Renal pelvis (tissue), 4 donors: ENCODE results near the gene PLCB1. TPM values are rescaled to one million over a fixed set of nuclear protein-coding genes. Genes with fewer than 3 reads are reported as not detected.
A peak's percentile ranks its signal among the peaks of the same experiment; 100 is the strongest.

Experiments used
- DNase-seq: peaks from one replicate; pipeline ENCODE4 v3.0.0-alpha.2; 2013
- polyA plus RNA-seq, 3 donors: library from polyadenylated mRNA; unstranded; fragments of 120-200 nt; gene quantifications; one replicate each; pipeline ENCODE4 v1.2.1, GENCODE V29; 2013; ENCODE audit not compliant: insufficient read length in 3 of 3

Gene PLCB1
- polyA plus RNA-seq, 3 donors, result 35.7 to 37.7 (median 36.9) TPM

GRCh38 chr20:8867038-8867740 is 735.1 kb downstream of the PLCB1 start:
- no peak for DNase-seq

GRCh38 chr20:8870652-8871051 is 738.6 kb downstream of the PLCB1 start:
- DNase-seq, result no peak

DNA sequence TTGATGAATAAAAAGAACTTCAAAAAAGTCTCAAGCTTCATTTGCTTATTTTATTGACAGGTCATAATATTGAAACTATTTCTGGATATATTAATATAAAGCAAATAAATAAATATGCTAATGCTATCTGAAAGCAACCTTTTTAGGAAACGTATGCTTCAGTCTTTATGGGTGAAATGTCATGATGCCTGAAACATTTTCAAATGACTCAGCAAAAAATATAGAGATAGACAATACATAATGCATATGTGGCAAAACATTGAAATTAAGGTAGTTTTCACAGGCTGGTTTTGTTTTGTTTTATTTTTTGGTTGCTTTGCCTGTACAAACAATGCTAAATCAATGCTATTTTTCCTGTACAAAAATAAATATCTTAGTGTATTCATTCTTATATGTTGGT is 742.4 kb downstream of the PLCB1 start:
- DNase-seq, result no peak

GRCh38 chr20:8875586-8875985 is 743.5 kb downstream of the PLCB1 start:
- DNase-seq, result no peak

DNA sequence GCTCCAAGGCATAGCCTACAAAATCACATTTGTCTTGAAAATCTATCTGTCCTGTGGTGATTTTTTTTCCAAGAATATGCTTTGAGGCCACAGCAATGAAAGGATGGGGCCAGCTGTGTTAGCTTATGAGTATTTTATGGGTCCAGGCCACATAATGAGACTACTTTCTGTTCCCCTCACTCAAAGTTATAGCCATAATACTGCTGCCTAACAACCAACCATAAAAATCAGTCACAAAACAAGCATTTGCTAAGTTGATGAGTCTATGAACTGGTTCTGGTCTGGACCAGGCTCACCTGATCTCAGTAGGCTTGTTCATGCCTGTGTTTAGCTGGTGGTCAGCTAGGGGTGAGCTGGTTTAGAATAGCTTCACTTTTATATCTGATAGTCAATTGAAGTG is 744.3 kb downstream of the PLCB1 start:
- peak; percentile 31 for DNase-seq

DNA sequence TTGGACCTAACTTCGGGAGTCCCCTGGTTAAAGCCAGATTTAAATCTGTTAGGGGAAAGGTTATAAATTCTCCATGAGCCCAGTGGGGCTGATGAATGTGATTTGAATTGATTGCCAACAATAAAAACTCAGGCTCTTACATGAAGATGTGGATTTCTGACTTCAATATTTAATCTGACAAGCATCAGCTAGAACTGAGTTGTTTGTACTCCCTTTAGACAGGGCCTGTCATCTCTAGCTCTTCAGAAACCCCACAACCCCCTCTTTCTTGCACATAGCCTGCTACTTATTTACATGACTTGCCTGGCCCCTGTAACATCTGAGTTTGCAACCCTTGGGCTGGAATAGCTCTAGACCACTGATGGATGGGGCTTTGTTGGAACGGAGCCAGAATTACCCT is 745.2 kb downstream of the PLCB1 start:
- no peak for DNase-seq

- DNase-seq, result no peak
Measured at GRCh38 chr20:8879669-8880068, 747.6 kb downstream of the PLCB1 start.

DNA sequence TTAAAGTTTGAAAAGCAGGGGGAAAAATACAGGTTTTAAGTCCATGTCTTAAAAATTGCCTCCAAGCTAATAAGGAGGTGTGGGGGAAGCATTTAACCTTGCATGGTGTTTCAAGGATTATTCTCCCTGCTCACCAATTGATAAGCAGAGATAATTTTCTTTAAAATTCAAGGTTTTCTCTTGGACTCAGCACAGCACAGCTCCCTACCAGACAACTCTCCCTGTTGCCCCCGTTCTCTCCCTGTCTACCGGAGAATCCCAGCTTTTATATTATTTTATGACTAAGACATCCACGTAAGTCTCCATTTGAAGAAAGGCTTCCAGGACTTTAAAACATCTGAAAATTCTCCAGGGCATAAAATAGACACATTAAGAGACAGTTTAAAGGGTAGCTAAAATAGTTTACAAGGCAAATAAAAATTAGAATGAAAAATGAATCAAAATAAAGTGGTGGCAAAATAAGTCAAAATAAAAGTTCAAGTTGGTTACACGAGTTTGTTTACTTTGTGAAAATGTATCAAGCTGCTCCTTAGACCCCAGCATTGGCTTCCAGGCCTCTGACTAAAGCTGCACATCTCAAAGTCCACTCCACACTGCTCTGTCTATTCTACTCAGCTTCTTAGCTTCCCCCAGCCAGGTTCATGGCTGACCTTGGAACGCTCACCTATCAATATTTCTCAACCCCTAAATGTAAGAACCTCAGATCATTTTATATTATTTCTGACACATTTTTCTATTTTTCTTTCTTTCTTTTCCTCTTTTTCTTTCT is 748.2 kb downstream of the PLCB1 start:
- no peak for DNase-seq

DNA sequence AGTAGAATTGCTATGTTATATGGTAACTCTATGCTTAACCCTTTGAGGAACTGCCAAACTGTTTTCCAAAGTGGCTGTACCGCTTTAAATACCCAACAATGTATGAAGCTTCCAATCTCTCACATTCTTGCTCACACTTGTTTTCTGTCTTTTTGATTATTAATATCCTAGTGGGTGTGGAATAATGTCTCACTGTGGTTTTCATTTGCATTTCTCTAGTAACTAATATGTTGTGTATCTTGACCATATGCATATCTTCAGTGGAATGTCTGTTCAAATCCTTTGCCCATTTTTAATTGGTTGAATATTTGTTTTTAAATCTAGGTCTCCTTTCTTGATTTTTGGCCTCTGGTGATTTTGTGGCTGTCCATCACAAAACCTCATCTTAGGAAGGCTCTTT is 759.0 kb downstream of the PLCB1 start:
- no peak for DNase-seq

- no peak for DNase-seq
Measured at GRCh38 chr20:8895472-8895871, 763.4 kb downstream of the PLCB1 start.

DNA sequence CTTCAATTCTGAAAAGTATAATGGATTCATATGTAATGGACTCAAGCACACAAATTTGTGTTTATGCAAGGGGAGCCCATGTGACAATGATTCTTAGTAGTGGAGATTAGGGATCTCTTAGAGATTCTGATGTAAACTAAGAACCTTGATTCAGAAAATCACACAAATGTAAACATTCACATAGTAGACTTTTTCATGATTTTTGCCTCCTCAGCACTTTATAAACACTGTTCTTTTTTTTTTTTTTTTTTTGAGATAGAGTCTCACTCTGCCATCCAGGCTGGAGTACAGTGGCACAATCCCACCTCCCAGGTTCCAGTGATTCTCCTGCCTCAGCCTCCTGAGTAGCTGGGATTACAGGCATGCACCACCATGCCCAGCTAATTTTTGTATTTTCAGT is 766.8 kb downstream of the PLCB1 start:
- no peak for DNase-seq

DNA sequence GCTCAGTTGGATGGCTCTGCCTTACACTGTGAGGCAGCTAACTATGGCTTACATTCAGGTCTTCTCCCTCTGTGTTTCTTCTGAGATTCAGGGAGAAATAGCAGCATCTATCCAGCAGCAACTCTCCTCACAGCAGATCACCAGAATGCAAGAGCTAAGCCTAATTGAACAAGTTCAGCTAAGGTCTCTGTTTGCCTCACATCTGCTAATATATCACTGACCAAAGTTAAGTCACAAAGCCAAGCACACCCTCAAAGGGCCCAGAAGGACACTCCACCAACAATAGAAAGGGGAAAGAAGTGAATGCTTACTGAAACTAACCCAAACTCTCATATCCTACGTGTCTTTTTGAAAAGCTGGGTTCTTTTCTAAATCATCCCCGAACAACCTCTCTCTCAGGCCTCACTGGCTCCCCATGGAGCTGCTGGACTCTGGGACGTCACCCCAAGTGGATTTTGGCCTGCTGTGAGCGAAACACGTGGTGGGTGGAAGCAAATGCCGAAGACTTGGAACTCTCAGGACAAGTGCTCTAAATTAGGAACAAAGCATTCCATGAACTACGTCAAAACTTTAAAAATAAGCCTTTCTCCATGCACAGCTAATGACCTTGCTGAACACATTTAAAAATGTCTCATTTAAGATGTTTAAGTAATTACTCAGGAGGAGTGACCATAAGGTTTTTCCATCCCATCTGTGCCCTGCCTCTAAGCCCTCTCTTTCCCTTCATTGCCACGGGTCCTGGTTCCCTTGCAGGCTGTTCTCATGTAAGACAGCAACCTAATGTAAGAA is 769.4 kb downstream of the PLCB1 start:
- DNase-seq, result no peak

- DNase-seq, result no peak
Measured at GRCh38 chr20:8903655-8904605, 771.9 kb downstream of the PLCB1 start.

DNA sequence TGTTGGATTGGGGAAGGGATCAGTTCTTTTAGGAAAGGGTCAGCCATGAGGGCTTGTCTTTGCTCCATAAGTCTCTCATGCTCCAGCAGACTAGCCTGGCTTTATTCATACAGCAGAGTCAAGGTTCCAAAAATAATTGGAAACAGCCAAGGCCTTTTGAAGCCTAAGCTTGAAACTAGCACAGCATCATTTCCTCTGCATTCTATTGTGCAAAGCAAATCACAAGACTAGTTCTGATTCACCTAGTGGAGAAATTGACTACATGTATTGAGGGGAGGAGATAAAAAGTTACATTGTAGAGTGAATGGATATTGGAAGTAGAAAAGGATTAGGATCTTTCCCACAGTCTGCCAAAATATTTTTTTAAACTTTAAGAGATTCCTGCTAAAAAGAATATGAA is 777.5 kb downstream of the PLCB1 start:
- DNase-seq, result no peak

- no peak for DNase-seq
Measured at GRCh38 chr20:8912096-8912495, 780.0 kb downstream of the PLCB1 start.

DNA sequence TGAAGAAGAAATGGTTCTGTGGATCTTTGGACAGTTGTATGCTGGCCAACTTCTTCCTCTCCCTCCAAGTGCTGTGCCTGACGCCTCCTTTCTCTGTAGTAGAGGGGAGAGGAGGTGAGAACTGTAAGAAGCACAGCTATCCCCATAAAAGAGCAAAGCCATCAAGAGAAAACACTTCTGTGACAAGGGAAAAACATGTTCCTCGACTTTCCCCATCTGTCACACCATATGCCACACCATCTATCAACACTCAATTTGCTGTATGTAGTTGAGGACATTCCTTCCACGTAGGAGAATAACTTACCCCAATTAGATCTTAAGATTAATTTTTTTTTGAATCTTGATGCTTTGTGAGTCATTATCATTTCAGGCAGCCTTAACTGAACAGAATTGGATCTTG is 780.7 kb downstream of the PLCB1 start:
- no peak for DNase-seq

DNA sequence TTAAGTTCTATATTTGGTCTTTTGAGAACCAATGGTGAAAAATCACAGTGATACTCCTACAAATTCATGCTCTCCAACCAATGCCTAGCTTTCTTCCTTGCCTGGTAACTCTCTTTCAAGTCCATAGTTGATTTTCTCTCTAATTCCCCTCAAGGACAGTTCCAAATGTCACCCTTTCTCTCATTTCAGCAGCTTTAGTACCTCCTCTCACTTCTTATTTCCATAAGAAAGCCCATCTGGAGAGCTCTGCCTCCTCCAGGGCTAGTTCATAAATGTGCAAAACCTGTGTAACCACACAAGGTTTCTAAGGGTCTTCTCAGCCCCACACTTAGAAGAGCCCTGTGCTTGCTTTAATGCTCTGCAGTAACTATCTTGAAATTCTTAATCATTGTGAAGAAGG is 781.4 kb downstream of the PLCB1 start:
- DNase-seq, result no peak

DNA sequence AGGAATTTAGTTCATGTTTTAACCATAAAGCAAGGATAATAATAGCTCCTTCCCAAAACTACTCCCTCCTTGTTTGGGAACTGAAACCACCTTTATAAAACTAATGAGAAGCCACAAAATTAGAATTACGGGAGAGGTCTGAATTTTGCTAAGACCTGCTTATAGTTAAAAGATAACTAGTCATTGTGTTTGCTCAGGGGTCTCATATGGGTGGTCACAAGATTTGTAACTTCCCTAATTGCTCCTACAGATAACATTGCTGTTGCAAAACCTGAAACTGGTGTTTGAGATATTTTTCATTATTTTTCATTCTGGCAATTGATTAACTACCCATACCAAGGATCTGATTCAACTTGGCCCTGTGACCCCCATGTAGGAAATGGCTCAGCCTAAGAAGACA is 782.4 kb downstream of the PLCB1 start:
- no peak for DNase-seq

- DNase-seq, result no peak
Measured at GRCh38 chr20:8917084-8917483, 785.0 kb downstream of the PLCB1 start.

DNA sequence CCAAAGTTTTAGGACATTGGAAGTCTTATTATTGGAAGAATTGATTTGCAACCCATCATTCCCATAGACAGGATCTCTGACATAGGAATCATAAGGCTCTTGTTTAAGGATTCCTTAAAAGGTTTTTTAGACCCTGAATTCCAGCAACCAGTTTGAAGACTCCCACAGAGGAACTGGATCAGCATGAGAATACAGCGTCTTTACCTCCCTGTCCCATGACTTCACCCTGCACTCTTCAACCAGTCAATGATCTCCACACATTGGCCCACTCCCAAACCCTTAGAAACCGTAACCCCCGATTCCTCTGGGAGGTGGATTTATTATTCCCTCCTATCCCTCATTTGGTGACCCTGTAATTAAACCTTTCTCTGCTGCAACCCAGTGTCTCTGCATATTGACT is 786.1 kb downstream of the PLCB1 start:
- DNase-seq, result no peak

- no peak for DNase-seq
Measured at GRCh38 chr20:8924539-8924938, 792.5 kb downstream of the PLCB1 start.

GRCh38 chr20:8930726-8931125 is 798.7 kb downstream of the PLCB1 start:
- no peak for DNase-seq
